PC-9 (cell line): ENCODE data around the gene ITM2B. TPM values are rescaled to one million over a fixed set of nuclear protein-coding genes. Genes with fewer than 3 reads are reported as not detected.

Source experiments
- BruUV-seq: library from RNA; stranded (reverse); fragments of 400-500 nt; replicated peaks from 2 replicates; lab custom pipeline; 2021; lab: Mats Ljungman, UMichigan
- CTCF ChIA-PET: fragments of 300-600 bp; sonication (Branson Sonifier 250); formaldehyde crosslinking; loops from one replicate; lab custom pipeline; 2022; ENCODE audit warnings: antibody characterized with exemption; lab: Charles Lee
- POLR2A ChIA-PET: fragments of 300-600 bp; sonication (Branson Sonifier 250); formaldehyde crosslinking; loops from one replicate; lab custom pipeline; 2022; ENCODE audit warnings: antibody characterized with exemption; ENCODE audit not compliant: unreplicated experiment; lab: Charles Lee
- DNase-seq, 2 experiments: peaks; one replicate each; pipeline versions ENCODE4 v3.0.0 to v3.0.0-alpha.2; 2015 to 2022; ENCODE audit warnings: mixed read lengths in 1 of 2
- H2AFZ ChIP-seq: fragments of 200-600 bp; sonication (generic); 2 replicates; pipeline ENCODE4 v1.8.1; 2017; ENCODE audit warnings: antibody characterized with exemption
- H3F3A ChIP-seq: fragments of 200-600 bp; sonication (generic); 2 replicates; pipeline ENCODE4 v1.8.1; 2017; ENCODE audit warnings: antibody characterized with exemption, mild to moderate bottlenecking, low read depth; ENCODE audit not compliant: insufficient read depth
- H3K27ac ChIP-seq: fragments of 200-600 bp; sonication (generic); 2 replicates; pipeline ENCODE4 v1.6.1; 2016; ENCODE audit warnings: mixed run types
- H3K27me3 ChIP-seq: fragments of 200-600 bp; sonication (generic); 2 replicates; pipeline ENCODE4 v1.6.1; 2016; ENCODE audit warnings: low read depth, mixed run types; ENCODE audit not compliant: insufficient read depth
- H3K36me3 ChIP-seq: fragments of 200-600 bp; sonication (generic); 2 replicates; pipeline ENCODE4 v1.6.1; 2016; ENCODE audit warnings: low read depth, mixed run types
- H3K4me1 ChIP-seq: fragments of 200-600 bp; sonication (generic); replicated peaks from 2 replicates; pipeline ENCODE4 v1.6.1; 2016; ENCODE audit warnings: mixed run types; ENCODE audit not compliant: insufficient read depth
- H3K4me2 ChIP-seq: fragments of 200-600 bp; sonication (generic); 2 replicates; pipeline ENCODE4 v1.6.1; 2017; ENCODE audit warnings: mixed run types
- H3K4me3 ChIP-seq: fragments of 200-600 bp; sonication (generic); 2 replicates; pipeline ENCODE4 v1.6.1; 2016; ENCODE audit warnings: mixed run types
- H3K79me2 ChIP-seq: fragments of 200-600 bp; sonication (generic); 2 replicates; pipeline ENCODE4 v1.6.1; 2017; ENCODE audit warnings: low read depth, mixed run types
- H3K9me2 ChIP-seq: fragments of 200-600 bp; sonication (generic); 2 replicates; pipeline ENCODE4 v1.8.1; 2017; ENCODE audit warnings: mild to moderate bottlenecking; ENCODE audit not compliant: insufficient read depth
- H3K9me3 ChIP-seq: fragments of 200-600 bp; sonication (generic); 2 replicates; pipeline ENCODE4 v1.8.1; 2016; ENCODE audit warnings: low read depth; ENCODE audit not compliant: insufficient read depth
- H4K20me1 ChIP-seq: fragments of 200-600 bp; sonication (generic); 2 replicates; pipeline ENCODE4 v1.8.1; 2017; ENCODE audit not compliant: insufficient read depth
- EZH2 ChIP-seq: fragments of 200-600 bp; sonication (generic); IDR thresholded peaks from 2 replicates; pipeline ENCODE4 v1.8.0; 2017; ENCODE audit warnings: antibody characterized with exemption, low read depth
- intact Hi-C: fragments of 100-400 bp; cut with micrococcal nuclease; formaldehyde crosslinking; loops from one replicate; pipeline ENCODE4 v1.10.0; 2022; ENCODE audit not compliant: unreplicated experiment
- total RNA-seq: library from RNA; stranded (reverse); gene quantifications from 2 replicates; pipeline ENCODE4 v1.2.3, GENCODE V29; 2021
- TF ChIP-seq, protein P1 (sequence below): fragments of 200-600 bp; sonication (generic); conservative IDR thresholded peaks from 2 replicates; pipeline ENCODE4 v1.6.1; 2017; ENCODE audit warnings: mixed run types, antibody characterized with exemption, mild to moderate bottlenecking, moderate library complexity

ITM2B gene
- total RNA-seq, 1 experiment from 2014 or later, result 155 TPM

DNA sequence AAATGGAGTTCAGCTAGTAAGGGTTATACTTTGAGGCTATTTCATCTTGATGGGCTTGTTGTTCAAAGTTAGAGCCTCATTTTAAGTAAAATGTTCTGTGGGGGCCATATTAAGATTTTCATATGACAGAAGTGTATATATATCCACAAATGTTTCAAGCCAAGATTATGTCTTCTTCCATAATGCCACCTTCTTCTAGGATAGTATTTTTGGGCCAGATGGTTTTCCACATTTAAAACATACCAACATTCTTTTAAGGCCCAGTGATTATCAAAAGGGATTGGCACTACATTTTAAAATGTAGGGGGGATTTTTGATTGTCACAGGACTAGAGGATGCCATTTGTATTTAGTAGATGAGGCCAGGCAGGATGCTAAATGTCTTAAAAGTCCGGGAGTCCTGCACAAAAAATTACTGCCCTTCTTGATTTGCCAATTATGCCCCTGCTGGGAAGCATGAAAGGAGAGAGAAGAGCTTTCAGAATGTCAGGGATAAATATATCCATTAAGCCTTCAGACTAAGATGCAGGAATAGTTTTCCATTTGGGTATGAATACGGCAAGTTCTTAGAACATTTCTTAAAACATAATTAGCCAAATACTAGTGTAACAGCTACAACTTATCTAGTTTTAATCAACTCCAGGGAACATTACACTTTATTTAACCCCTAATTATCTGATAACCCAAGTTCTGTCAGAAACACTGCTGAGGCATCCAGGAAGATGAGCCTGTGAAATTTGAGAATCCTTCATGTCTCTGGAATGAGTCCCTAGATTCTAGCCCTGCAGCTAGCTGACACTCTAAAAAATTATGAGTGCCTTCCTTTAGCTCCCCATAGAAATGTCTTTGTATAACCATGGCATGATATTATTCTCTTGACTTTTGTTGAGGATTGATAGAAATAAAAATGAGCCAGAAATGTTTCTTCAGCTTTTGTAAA lies 34.0 kb downstream of the ITM2B start:
- Histone ChIP-seq H3K4me1 (no peaks in the 10 kb centered on the region), H3K36me3 (peaks cover 13% of the 10 kb centered on the region), H2AFZ (no peak overlapping the region), H3K9me2 (no peaks in the 10 kb centered on the region; the same call in 1 of the 2 replicates), H3K9me3 (no peaks in the 10 kb centered on the region; the same call in 1 of the 2 replicates), H3K4me3 (no peak overlapping the region), H3K27me3 (no peaks in the 10 kb centered on the region), H3F3A (no peaks in the 10 kb centered on the region), H3K79me2 (no peaks in the 10 kb centered on the region), H3K27ac (no peak overlapping the region), H3K4me2 (no peak overlapping the region), H4K20me1 (no peaks in the 10 kb centered on the region)
- DNase-seq, result no peak
- CTCF ChIA-PET, result no interaction called here
- intact Hi-C loops, result no loop called here
- BruUV-seq, result no TSS peak
- POLR2A ChIA-PET, result no interaction called here
- TF ChIP-seq, protein P1, sequence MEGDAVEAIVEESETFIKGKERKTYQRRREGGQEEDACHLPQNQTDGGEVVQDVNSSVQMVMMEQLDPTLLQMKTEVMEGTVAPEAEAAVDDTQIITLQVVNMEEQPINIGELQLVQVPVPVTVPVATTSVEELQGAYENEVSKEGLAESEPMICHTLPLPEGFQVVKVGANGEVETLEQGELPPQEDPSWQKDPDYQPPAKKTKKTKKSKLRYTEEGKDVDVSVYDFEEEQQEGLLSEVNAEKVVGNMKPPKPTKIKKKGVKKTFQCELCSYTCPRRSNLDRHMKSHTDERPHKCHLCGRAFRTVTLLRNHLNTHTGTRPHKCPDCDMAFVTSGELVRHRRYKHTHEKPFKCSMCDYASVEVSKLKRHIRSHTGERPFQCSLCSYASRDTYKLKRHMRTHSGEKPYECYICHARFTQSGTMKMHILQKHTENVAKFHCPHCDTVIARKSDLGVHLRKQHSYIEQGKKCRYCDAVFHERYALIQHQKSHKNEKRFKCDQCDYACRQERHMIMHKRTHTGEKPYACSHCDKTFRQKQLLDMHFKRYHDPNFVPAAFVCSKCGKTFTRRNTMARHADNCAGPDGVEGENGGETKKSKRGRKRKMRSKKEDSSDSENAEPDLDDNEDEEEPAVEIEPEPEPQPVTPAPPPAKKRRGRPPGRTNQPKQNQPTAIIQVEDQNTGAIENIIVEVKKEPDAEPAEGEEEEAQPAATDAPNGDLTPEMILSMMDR, result no peak
- no peak for TF ChIP-seq EZH2

DNA sequence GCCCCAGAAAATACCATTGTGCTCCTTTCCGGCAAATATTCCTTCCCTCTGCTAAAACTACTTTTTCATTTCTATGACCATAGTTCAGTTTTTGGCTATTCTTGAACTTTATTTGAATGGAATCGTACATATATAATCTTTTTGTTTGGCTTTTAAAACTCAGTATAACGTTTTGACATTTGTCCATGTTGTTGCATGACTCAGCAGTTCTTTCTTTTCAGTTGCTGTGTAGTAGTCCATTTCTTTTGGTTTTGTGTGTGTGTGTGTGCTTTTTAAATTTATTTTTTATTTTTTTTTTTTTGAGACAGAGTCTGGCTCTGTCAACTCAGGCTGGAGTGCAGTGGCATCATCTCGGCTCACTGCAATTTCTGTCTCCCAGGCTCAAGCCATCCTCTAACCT lies 35.0 kb downstream of the ITM2B start:
- intact Hi-C loops, result no loop called here
- peaks cover 3% of the 10 kb centered on the region; the same call in 1 of the 2 replicates for H3K36me3 ChIP-seq
- H3K79me2 ChIP-seq, result no peaks in the 10 kb centered on the region
- H3K9me2 ChIP-seq, result no peaks in the 10 kb centered on the region; the same call in 1 of the 2 replicates
- no TSS peak for BruUV-seq
- H3K27ac ChIP-seq, result no peak overlapping the region
- no peaks in the 10 kb centered on the region; the same call in 1 of the 2 replicates for H3K9me3 ChIP-seq
- no peak overlapping the region for H3K4me2 ChIP-seq
- no peak overlapping the region for H3K4me3 ChIP-seq
- ChIA-PET POLR2A (no interaction called here), CTCF (no interaction called here)
- no peaks in the 10 kb centered on the region for H4K20me1 ChIP-seq
- H2AFZ ChIP-seq, result no peak overlapping the region
- H3K27me3 ChIP-seq, result no peaks in the 10 kb centered on the region
- no peak for DNase-seq
- no peaks in the 10 kb centered on the region for H3F3A ChIP-seq
- no peaks in the 10 kb centered on the region for H3K4me1 ChIP-seq
- TF ChIP-seq, protein P1, result no peak
- no peak for TF ChIP-seq EZH2

DNA sequence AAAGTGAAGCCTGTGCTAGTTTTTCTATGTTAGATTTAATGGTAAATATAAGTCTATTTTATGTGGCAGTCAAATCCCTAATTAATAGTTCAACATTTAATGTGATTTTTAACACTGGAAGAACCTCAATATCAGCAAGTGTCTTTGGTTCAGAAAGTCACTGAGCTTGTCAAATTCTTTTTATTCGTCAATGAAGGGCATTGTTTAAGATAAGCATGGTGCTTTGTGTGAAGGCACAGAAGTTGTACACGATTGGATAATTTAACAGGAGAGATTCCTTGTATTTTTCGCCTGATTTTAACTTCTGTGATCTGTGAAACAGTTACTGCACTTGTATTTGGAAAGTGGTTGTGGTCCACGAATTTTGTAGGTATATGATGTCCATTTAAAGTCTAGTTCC lies 40.3 kb downstream of the ITM2B start:
- TF ChIP-seq EZH2, result no peak
- TF ChIP-seq, protein P1, result no peak
- Histone ChIP-seq H3K79me2 (no peaks in the 10 kb centered on the region), H3K9me2 (no peaks in the 10 kb centered on the region; the same call in 1 of the 2 replicates), H3F3A (no peaks in the 10 kb centered on the region), H3K4me1 (no peaks in the 10 kb centered on the region), H3K9me3 (no peaks in the 10 kb centered on the region), H3K27me3 (no peaks in the 10 kb centered on the region), H3K4me3 (no peak overlapping the region), H4K20me1 (no peaks in the 10 kb centered on the region), H3K4me2 (no peak overlapping the region), H3K36me3 (no peaks in the 10 kb centered on the region), H3K27ac (no peak overlapping the region), H2AFZ (no peak overlapping the region)
- no peak for DNase-seq
- BruUV-seq, result no TSS peak
- intact Hi-C loops, result no loop called here
- POLR2A ChIA-PET, result no interaction called here
- CTCF ChIA-PET, result no interaction called here
